Osteocyte (in vitro differentiated cells): ENCODE data around the gene COA7. TPM values are rescaled to one million over a fixed set of nuclear protein-coding genes. Genes with fewer than 3 reads are reported as not detected.
"Not testable (repeated sequence)": the region's sequence is repeated elsewhere in the genome, so short reads cannot be mapped to it uniquely, and the experiment has no call there.

Experiments
- DNase-seq: peaks from one replicate; pipeline ENCODE4 v3.0.0; 2021; ENCODE audit warnings: mixed read lengths; ENCODE audit not compliant: unreplicated experiment; ENCODE audit errors: extremely low spot score
- H3K27ac Mint-ChIP-seq: one replicate; pipeline ENCODE4 v1.8.0; 2021; ENCODE audit warnings: mild to moderate bottlenecking, mixed read lengths; ENCODE audit not compliant: unreplicated experiment
- H3K27me3 Mint-ChIP-seq: one replicate; pipeline ENCODE4 v1.8.0; 2021; ENCODE audit warnings: mixed read lengths; ENCODE audit not compliant: unreplicated experiment
- H3K36me3 Mint-ChIP-seq: one replicate; pipeline ENCODE4 v1.8.0; 2021; ENCODE audit warnings: mixed read lengths; ENCODE audit not compliant: unreplicated experiment
- H3K4me1 Mint-ChIP-seq: one replicate; pipeline ENCODE4 v1.8.0; 2021; ENCODE audit warnings: mixed read lengths; ENCODE audit not compliant: unreplicated experiment
- H3K4me3 Mint-ChIP-seq: one replicate; pipeline ENCODE4 v1.8.0; 2021; ENCODE audit warnings: mild to moderate bottlenecking, moderate library complexity, mixed read lengths; ENCODE audit not compliant: unreplicated experiment
- H3K9me3 Mint-ChIP-seq: one replicate; pipeline ENCODE4 v1.8.0; 2021; ENCODE audit warnings: mixed read lengths; ENCODE audit not compliant: unreplicated experiment
- CTCF ChIP-seq: fragments of 200-600 bp; sonication (generic); IDR thresholded peaks from 2 replicates; pipeline ENCODE4 v1.5.0; 2021; ENCODE audit warnings: antibody characterized with exemption, mild to moderate bottlenecking, moderate library complexity
- total RNA-seq: library from RNA; stranded (reverse); gene quantifications from 2 replicates; pipeline ENCODE4 v1.2.1, GENCODE V29; 2021

Gene COA7
- total RNA-seq, 1 donor from 2014 or later = 25.7 TPM

- peaks cover 21% of the 10 kb centered on the region for H3K4me1 Mint-ChIP-seq
- H3K36me3 Mint-ChIP-seq = peaks cover 4% of the 10 kb centered on the region
- no peaks in the 10 kb centered on the region for H3K27me3 Mint-ChIP-seq
- peak overlapping the region; percentile 69 for H3K27ac Mint-ChIP-seq
- DNase-seq = no peak
- no peak for TF ChIP-seq CTCF
- H3K4me3 Mint-ChIP-seq = peak overlapping the region; percentile 94
- H3K9me3 Mint-ChIP-seq = no peaks in the 10 kb centered on the region
These were observed 29.0 kb upstream of the COA7 start for GRCh38 chr1:52727114-52727586.

GRCh38 chr1:52726265-52727113, 28.3 kb upstream of the COA7 start, which contains the start of gene ZYG11B:
Gene ZYG11B, plus strand, starts transcription at chr1:52726453. Its CDS starts 201 bp downstream, at chr1:52726654.
- Mint-ChIP-seq H3K27me3 (no peaks in the 10 kb centered on the region), H3K36me3 (no peaks in the 10 kb centered on the region), H3K4me3 (peak within 1 kb of the TSS; percentile 94), H3K27ac (peak within 1 kb of the TSS; percentile 69), H3K9me3 (no peaks in the 10 kb centered on the region), H3K4me1 (peaks cover 21% of the 10 kb centered on the region)
- no peak for TF ChIP-seq CTCF
- peak; percentile 96 for DNase-seq

GRCh38 chr1:52725903-52726264, 27.7 kb upstream of the COA7 start:
- H3K9me3 Mint-ChIP-seq = no peaks in the 10 kb centered on the region
- peaks cover 21% of the 10 kb centered on the region for H3K4me1 Mint-ChIP-seq
- TF ChIP-seq CTCF = no peak
- DNase-seq = no peak
- no peaks in the 10 kb centered on the region for H3K27me3 Mint-ChIP-seq
- H3K36me3 Mint-ChIP-seq = no peaks in the 10 kb centered on the region
- H3K27ac Mint-ChIP-seq = peak overlapping the region; percentile 24
- H3K4me3 Mint-ChIP-seq = peak overlapping the region; percentile 76

- H3K4me1 Mint-ChIP-seq = peaks cover 12% of the 10 kb centered on the region
- DNase-seq = no peak
- H3K36me3 Mint-ChIP-seq = no peaks in the 10 kb centered on the region
- peaks cover 9% of the 10 kb centered on the region for H3K27me3 Mint-ChIP-seq
- no peak overlapping the region for H3K4me3 Mint-ChIP-seq
- TF ChIP-seq CTCF = no peak
- H3K9me3 Mint-ChIP-seq = no peaks in the 10 kb centered on the region
- no peak overlapping the region for H3K27ac Mint-ChIP-seq
These were observed 25.1 kb upstream of the COA7 start for GRCh38 chr1:52723260-52723659.

GRCh38 chr1:52715296-52715695, 17.1 kb upstream of the COA7 start:
- H3K4me3 Mint-ChIP-seq, DNase-seq, H3K9me3 Mint-ChIP-seq, H3K36me3 Mint-ChIP-seq, H3K27ac Mint-ChIP-seq, H3K4me1 Mint-ChIP-seq: not testable (repeated sequence)
- H3K27me3 Mint-ChIP-seq = peaks cover 23% of the 10 kb centered on the region
